H1 (cell line): Measurements from ENCODE around the gene IRX4. TPM values are rescaled to one million over a fixed set of nuclear protein-coding genes. Genes with fewer than 3 reads are reported as not detected.

ENCODE experiments used
- CTCF ChIA-PET: fragments of 300-600 bp; sonication (Branson Sonifier 250); formaldehyde crosslinking; loops from one replicate; lab custom pipeline; 2021; ENCODE audit not compliant: partially characterized antibody; lab: Charles Lee
- POLR2A ChIA-PET: fragments of 300-600 bp; sonication (Branson Sonifier 250); formaldehyde crosslinking; loops from one replicate; lab custom pipeline; 2021; ENCODE audit warnings: inconsistent platforms; ENCODE audit not compliant: partially characterized antibody; lab: Charles Lee
- DNase-seq, 2 experiments: peaks; one replicate each; pipeline versions ENCODE4 v3.0.0 to v3.0.0-alpha.2; 2010 to 2022; ENCODE audit warnings: low spot score in 2 of 2, low read depth in 1 of 2, mixed read lengths in 1 of 2
- FAIRE-seq: peaks from 2 replicates; lab custom pipeline; 2011; peaks lifted over from hg19 to GRCh38; lab: Jason Lieb, UNC
- H2AFZ ChIP-seq: 2 replicates; pipeline ENCODE4 v1.8.1; 2012; ENCODE audit warnings: low read length, inconsistent platforms
- H2AK5ac ChIP-seq: 2 replicates; pipeline ENCODE4 v1.6.1; 2013; ENCODE audit warnings: low read depth, low read length
- H2BK120ac ChIP-seq: replicated peaks from 2 replicates; pipeline ENCODE3; 2013; ENCODE audit warnings: low read depth, low read length, inconsistent platforms
- H2BK12ac ChIP-seq: 2 replicates; pipeline ENCODE4 v1.6.1; 2013; ENCODE audit warnings: low read depth, low read length
- H2BK15ac ChIP-seq: 2 replicates; pipeline ENCODE4 v1.6.1; 2013; ENCODE audit warnings: low read length
- H2BK20ac ChIP-seq: 2 replicates; pipeline ENCODE4 v1.6.1; 2013; ENCODE audit warnings: low read length
- H2BK5ac ChIP-seq: 2 replicates; pipeline ENCODE4 v1.6.1; 2013; ENCODE audit warnings: low read depth, low read length
- H3K14ac ChIP-seq: 2 replicates; pipeline ENCODE4 v1.6.1; 2013; ENCODE audit warnings: inconsistent platforms; ENCODE audit not compliant: insufficient read length
- H3K18ac ChIP-seq: 2 replicates; pipeline ENCODE4 v1.6.1; 2013; ENCODE audit warnings: low read length; ENCODE audit errors: extremely low read depth
- H3K23ac ChIP-seq: 2 replicates; pipeline ENCODE4 v1.6.1; 2013; ENCODE audit warnings: inconsistent platforms; ENCODE audit not compliant: insufficient read length
- H3K23me2 ChIP-seq: 2 replicates; pipeline ENCODE4 v1.6.1; 2013; ENCODE audit warnings: low read depth, low read length
- H3K27ac ChIP-seq: 2 replicates; pipeline ENCODE4 v1.6.1; 2011; ENCODE audit warnings: low read depth, low read length, inconsistent platforms
- H3K27me3 ChIP-seq, 4 experiments: replicated peaks in 1 of 4; 1 replicate in 1 of 4; 2 replicates in 3 of 4; pipeline versions ENCODE4 v1.6.1 to v1.8.1; 2011 to 2013; ENCODE audit warnings: low read length in 3 of 4, mild to moderate bottlenecking in 3 of 4, inconsistent platforms in 2 of 4, mixed read lengths in 2 of 4, moderate library complexity in 1 of 4; ENCODE audit not compliant: control insufficient read depth in 3 of 4, insufficient read depth in 3 of 4; ENCODE audit errors: extremely low read depth in 1 of 4
- H3K36me3 ChIP-seq, 4 experiments: 2 replicates each; pipeline versions ENCODE4 v1.6.1 to v1.8.1; 2011 to 2013; ENCODE audit warnings: mild to moderate bottlenecking in 4 of 4, low read length in 3 of 4, moderate library complexity in 2 of 4, control low read depth in 1 of 4, inconsistent platforms in 1 of 4; ENCODE audit not compliant: insufficient read depth in 4 of 4, control insufficient read depth in 2 of 4
- H3K4ac ChIP-seq: replicated peaks from 2 replicates; pipeline ENCODE3; 2013; ENCODE audit warnings: low read length, low read depth, mixed read lengths, inconsistent platforms; ENCODE audit not compliant: insufficient read length
- H3K4me1 ChIP-seq, 4 experiments: replicated peaks in 1 of 4; 1 replicate in 1 of 4; 2 replicates in 3 of 4; pipeline versions ENCODE4 v1.6.1 to v1.8.1; 2011 to 2013; ENCODE audit warnings: low read length in 3 of 4, inconsistent platforms in 2 of 4, mixed read lengths in 1 of 4; ENCODE audit not compliant: insufficient read depth in 4 of 4, control insufficient read depth in 3 of 4
- H3K4me2 ChIP-seq, 2 experiments: 2 replicates each; pipeline versions ENCODE4 v1.6.1 to v1.8.1; 2011 to 2013; ENCODE audit warnings: low read depth in 2 of 2, low read length in 2 of 2, control low read depth in 1 of 2, inconsistent platforms in 1 of 2, mild to moderate bottlenecking in 1 of 2; ENCODE audit not compliant: insufficient read depth in 1 of 2
- H3K4me3 ChIP-seq, 4 experiments: fragments of 200-600, 300-600 bp in 1 of 4; sonication (generic), shearing (Covaris generic), sonication (Bioruptor Twin) in 1 of 4; 2 replicates each; pipeline versions ENCODE4 v1.5.1 to v1.8.1; 2011 to 2016; ENCODE audit warnings: low read length in 4 of 4, low read depth in 3 of 4, control low read depth in 2 of 4, inconsistent platforms in 2 of 4, mild to moderate bottlenecking in 2 of 4, mixed read lengths in 1 of 4, moderate library complexity in 1 of 4; ENCODE audit not compliant: insufficient read depth in 2 of 4; ENCODE audit errors: extremely low read depth in 1 of 4
- H3K56ac ChIP-seq: replicated peaks from 2 replicates; pipeline ENCODE3; 2013; ENCODE audit warnings: low read depth, mild to moderate bottlenecking, mixed read lengths, low read length, inconsistent platforms; ENCODE audit not compliant: insufficient read length
- H3K79me1 ChIP-seq: 2 replicates; pipeline ENCODE4 v1.6.1; 2013; ENCODE audit warnings: low read depth, low read length, control low read depth
- H3K79me2 ChIP-seq, 2 experiments: 2 replicates each; pipeline versions ENCODE4 v1.6.1 to v1.8.1; 2012 to 2013; ENCODE audit warnings: low read length in 2 of 2, mild to moderate bottlenecking in 2 of 2, inconsistent platforms in 1 of 2; ENCODE audit not compliant: insufficient read depth in 2 of 2, control insufficient read depth in 1 of 2
- H3K9ac ChIP-seq, 4 experiments: replicated peaks in 1 of 4; 1 replicate in 1 of 4; 2 replicates in 3 of 4; pipeline versions ENCODE4 v1.6.1 to v1.8.1; 2011 to 2013; ENCODE audit warnings: low read depth in 3 of 4, low read length in 3 of 4, control low read depth in 2 of 4, mild to moderate bottlenecking in 2 of 4, moderate library complexity in 2 of 4, inconsistent platforms in 1 of 4; ENCODE audit errors: extremely low read depth in 1 of 4
- H3K9me3 ChIP-seq, 2 experiments: 2 replicates each; pipeline versions ENCODE4 v1.6.1 to v1.8.1; 2012 to 2013; ENCODE audit warnings: mild to moderate bottlenecking in 2 of 2, moderate library complexity in 2 of 2, control low read depth in 1 of 2, inconsistent platforms in 1 of 2, low read depth in 1 of 2, low read length in 1 of 2, mixed read lengths in 1 of 2; ENCODE audit not compliant: insufficient read depth in 2 of 2
- H4K20me1 ChIP-seq, 2 experiments: replicated peaks in 1 of 2; 2 replicates each; pipeline versions ENCODE3 to v1.8.1; 2011 to 2013; ENCODE audit warnings: inconsistent platforms in 2 of 2, low read length in 2 of 2, mild to moderate bottlenecking in 1 of 2; ENCODE audit not compliant: insufficient read depth in 2 of 2, control insufficient read depth in 1 of 2
- H4K5ac ChIP-seq: 2 replicates; pipeline ENCODE4 v1.6.1; 2013; ENCODE audit warnings: low read length, low read depth, mixed read lengths, inconsistent platforms; ENCODE audit not compliant: insufficient read length
- H4K8ac ChIP-seq: 2 replicates; pipeline ENCODE4 v1.8.0; 2013; ENCODE audit warnings: mild to moderate bottlenecking, moderate library complexity, low read length, inconsistent platforms; ENCODE audit not compliant: insufficient read depth; ENCODE audit errors: extremely low read depth
- H4K91ac ChIP-seq: replicated peaks from 2 replicates; pipeline ENCODE3; 2013; ENCODE audit warnings: low read length, mixed read lengths, inconsistent platforms; ENCODE audit not compliant: insufficient read length
- EP300 ChIP-seq, 2 experiments: IDR thresholded peaks; 1 replicate in 1 of 2; 2 replicates in 1 of 2; pipeline ENCODE4 v1.6.1; 2011 to 2012; ENCODE audit warnings: low read depth in 2 of 2, low read length in 2 of 2, mild to moderate bottlenecking in 2 of 2, borderline replicate concordance in 1 of 2, inconsistent platforms in 1 of 2, moderate library complexity in 1 of 2
- FOSL1 ChIP-seq: IDR thresholded peaks from 2 replicates; pipeline ENCODE4 v1.6.1; 2011; ENCODE audit warnings: mild to moderate bottlenecking, low read depth, low read length, moderate library complexity; ENCODE audit not compliant: insufficient read depth
- HDAC2 ChIP-seq, 2 experiments: fragments of 300-600 bp in 1 of 2; sonication (generic) in 1 of 2; IDR thresholded peaks; 2 replicates each; pipeline ENCODE4 v1.6.1; 2011 to 2012; ENCODE audit warnings: low read depth in 2 of 2, low read length in 2 of 2, mild to moderate bottlenecking in 2 of 2, moderate library complexity in 2 of 2, borderline replicate concordance in 1 of 2, inconsistent platforms in 1 of 2
- NANOG ChIP-seq: IDR thresholded peaks from 2 replicates; pipeline ENCODE4 v1.6.1; 2011; ENCODE audit warnings: low read length, low read depth, mild to moderate bottlenecking, inconsistent platforms; ENCODE audit not compliant: insufficient read depth, poor library complexity, severe bottlenecking
- POLR2AphosphoS5 ChIP-seq: IDR thresholded peaks from 2 replicates; pipeline ENCODE4 v1.6.1; 2011; ENCODE audit warnings: low read depth, low read length
- POU5F1 ChIP-seq: IDR thresholded peaks from 2 replicates; pipeline ENCODE4 v1.6.1; 2011; ENCODE audit warnings: low read depth, mild to moderate bottlenecking, low read length, moderate library complexity
- RAD21 ChIP-seq, 2 experiments: IDR thresholded peaks in 1 of 2; conservative IDR thresholded peaks in 1 of 2; 2 replicates each; pipeline ENCODE4 v1.6.1; 2011; ENCODE audit warnings: low read depth in 2 of 2, low read length in 2 of 2, improper control_type of control experiment in 1 of 2, inconsistent platforms in 1 of 2, mild to moderate bottlenecking in 1 of 2, moderate library complexity in 1 of 2
- RNF2 ChIP-seq: fragments of 200-900, 300-1000 bp; sonication (generic); IDR thresholded peaks from 2 replicates; pipeline ENCODE4 v1.7.1; 2016; ENCODE audit warnings: borderline replicate concordance, low read depth, mild to moderate bottlenecking, antibody characterized with exemption, low read length; ENCODE audit not compliant: poor library complexity, severe bottlenecking; ENCODE audit errors: missing control alignments
- USF2 ChIP-seq: IDR thresholded peaks from 2 replicates; pipeline ENCODE4 v1.6.1; 2011; ENCODE audit warnings: low read length, improper control_type of control experiment
- ZNF274 ChIP-seq: IDR thresholded peaks from 2 replicates; pipeline ENCODE4 v1.7.0; 2012; ENCODE audit warnings: low read length, borderline replicate concordance; ENCODE audit errors: extremely low read depth
- WGBS, 2 experiments: shearing (Covaris generic) in 1 of 2; methylation state at CpG; one replicate each; pipeline versions ENCODE4 v1.1.6 to v1.1.7; 2013 to 2015; ENCODE audit warnings: low lambda C conversion rate in 2 of 2, mixed read lengths in 2 of 2, inconsistent platforms in 1 of 2, low coverage in 1 of 2, missing lambda C conversion rate in 1 of 2; ENCODE audit not compliant: insufficient replicate concordance in 2 of 2, insufficient coverage in 1 of 2, insufficient read length in 1 of 2; ENCODE audit errors: extremely low coverage in 1 of 2, missing lambda C conversion rate in 1 of 2; 5-methylcytosine and 5-hydroxymethylcytosine counted together
- polyA plus RNA-seq, 7 experiments: library from polyadenylated mRNA; depleted of rRNA in 3 of 7; stranded (reverse) in 5 of 7; unstranded in 2 of 7; fragments of >200 nt in 5 of 7; fragments of 200-250 nt in 2 of 7; gene quantifications; 1 replicate in 5 of 7; 2 replicates in 1 of 7; 4 replicates in 1 of 7; pipeline versions ENCODE4 v1.2.1 to v1.2.3, GENCODE V29; 2011 to 2013; ENCODE audit warnings: missing spikeins in 2 of 7, mixed read lengths in 2 of 7
- total RNA-seq: library from RNA; stranded (reverse); fragmentation: NEBNext Ultra II Directional; extraction: Animal tissue kit (Norgen Biotek cat#: 25700); gene quantifications from 2 replicates; pipeline ENCODE4 v1.2.1, GENCODE V29; 2021

Gene IRX4
- total and polyA plus RNA-seq, 2 of the 8 experiments (the other 6 are each of a cell fraction or from before 2014, with no cell fraction given) = 0.45 to 1.2 TPM

- H3K4me2 ChIP-seq = no peak overlapping the region
- no peaks in the 10 kb centered on the region for H3K27me3 ChIP-seq
- H3K27ac ChIP-seq = no peak overlapping the region
- no peaks in the 10 kb centered on the region for H3K36me3 ChIP-seq
- no peak overlapping the region for H3K4me3 ChIP-seq
- H2BK12ac ChIP-seq = no peak overlapping the region
- no peak overlapping the region for H4K91ac ChIP-seq
- H2BK5ac ChIP-seq = no peak overlapping the region
- no peaks in the 10 kb centered on the region; a peak in 1 of 4 replicates for H3K9me3 ChIP-seq
- no peak overlapping the region for H3K56ac ChIP-seq
- no peak overlapping the region for H3K23ac ChIP-seq
- no peak overlapping the region for H2AFZ ChIP-seq
- H3K18ac ChIP-seq = no peak overlapping the region
- H4K5ac ChIP-seq = no peak overlapping the region
- H3K14ac ChIP-seq = no peak overlapping the region
- no peak overlapping the region for H2AK5ac ChIP-seq
- H3K79me2 ChIP-seq = no peaks in the 10 kb centered on the region
- no peaks in the 10 kb centered on the region for H4K20me1 ChIP-seq
- H3K4ac ChIP-seq = no peak overlapping the region
- POLR2A ChIA-PET = no interaction called here
- no peak for DNase-seq
- H3K23me2 ChIP-seq = no peaks in the 10 kb centered on the region
- H2BK120ac ChIP-seq = no peak overlapping the region
- no peak overlapping the region for H4K8ac ChIP-seq
- CTCF ChIA-PET = no interaction called here
- no peaks in the 10 kb centered on the region for H3K79me1 ChIP-seq
- no peak for FAIRE-seq
- H3K9ac ChIP-seq = no peak overlapping the region
- no peak overlapping the region for H2BK20ac ChIP-seq
- WGBS, 2 experiments = 94% methylated on average over 8 of the region's 8 CpGs; no CpG with 5 or more reads in 1 of the 2 experiments
- H3K4me1 ChIP-seq = no peaks in the 10 kb centered on the region
- no peak overlapping the region for H2BK15ac ChIP-seq
- TF ChIP-seq EP300 (IDR thresholded peaks at IDR 0.05; ENCODE audit: borderline replicate concordance in 1 of 2, low read depth in 2 of 2, low read length in 2 of 2) = no peak
- TF ChIP-seq POU5F1 = no peak
- TF ChIP-seq ZNF274 = no peak
- TF ChIP-seq FOSL1 = no peak
- TF ChIP-seq RAD21 (IDR thresholded peaks at IDR 0.05 in 1 of 2, conservative IDR thresholded peaks at IDR 0.05 in 1 of 2; ENCODE audit: low read depth in 2 of 2, low read length in 2 of 2) = no peak
- no peak for TF ChIP-seq USF2
- TF ChIP-seq NANOG = no peak
- no peak for TF ChIP-seq HDAC2 (IDR thresholded peaks at IDR 0.05; ENCODE audit: borderline replicate concordance in 1 of 2, low read depth in 2 of 2, low read length in 2 of 2)
- TF ChIP-seq RNF2 = no peak
- TF ChIP-seq POLR2AphosphoS5 = no peak
Observed at GRCh38 chr5:1914471-1914870, 31.7 kb upstream of the IRX4 start.
